CD4-positive, alpha-beta T cell (primary cell): ENCODE data around the gene RNF20. TPM values are rescaled to one million over a fixed set of nuclear protein-coding genes. Genes with fewer than 3 reads are reported as not detected.

Source experiments
- ATAC-seq: fragments of 200-7000 bp; cut with Tn5 transposase; one replicate; pipeline ENCODE4 v1.10.0; 2022; ENCODE audit warnings: mild to moderate bottlenecking; ENCODE audit not compliant: poor library complexity
- CTCF ChIA-PET: fragments of 350-600 bp; sonication (Branson Sonifier 250); formaldehyde crosslinking; loops from one replicate; lab custom pipeline; 2021; ENCODE audit warnings: antibody characterized with exemption, inconsistent platforms; lab: Charles Lee
- POLR2A ChIA-PET: fragments of 350-600 bp; sonication (Branson Sonifier 250); formaldehyde crosslinking; loops from one replicate; lab custom pipeline; 2021; ENCODE audit warnings: antibody characterized with exemption, inconsistent platforms; lab: Charles Lee
- DNase-seq, 14 experiments: peaks; one replicate each; pipeline ENCODE4 v3.0.0-alpha.2; 2013 to 2020; ENCODE audit warnings: mixed read lengths in 2 of 14
- H3K27ac ChIP-seq, 2 donors: one replicate each; pipeline versions ENCODE4 v1.5.1 to v1.7.0; 2013; ENCODE audit warnings: low read length in 2 of 2, low read depth in 1 of 2, mild to moderate bottlenecking in 1 of 2
- H3K27me3 ChIP-seq, 2 experiments: 1 replicate in 1 of 2; 2 replicates in 1 of 2; pipeline versions ENCODE4 v1.6.1 to v1.7.0; 2013; ENCODE audit warnings: low read length in 2 of 2, control low read depth in 1 of 2, mild to moderate bottlenecking in 1 of 2, moderate library complexity in 1 of 2; ENCODE audit not compliant: insufficient read depth in 2 of 2, control insufficient read depth in 1 of 2
- H3K36me3 ChIP-seq: one replicate; pipeline ENCODE4 v1.6.1; 2013; ENCODE audit warnings: low read length, control low read depth; ENCODE audit not compliant: insufficient read depth
- H3K4me1 ChIP-seq: one replicate; pipeline ENCODE4 v1.6.1; 2013; ENCODE audit warnings: low read length, control low read depth; ENCODE audit not compliant: insufficient read depth
- H3K4me3 ChIP-seq: one replicate; pipeline ENCODE4 v1.5.1; 2013; ENCODE audit warnings: mild to moderate bottlenecking, low read length, moderate library complexity
- H3K9me3 ChIP-seq, 2 experiments: 1 replicate in 1 of 2; 2 replicates in 1 of 2; pipeline versions ENCODE4 v1.6.1 to v1.7.0; 2013; ENCODE audit warnings: low read length in 2 of 2, mild to moderate bottlenecking in 2 of 2, control low read depth in 1 of 2, moderate library complexity in 1 of 2; ENCODE audit not compliant: control insufficient read depth in 1 of 2, insufficient read depth in 1 of 2
- H3K27ac Mint-ChIP-seq: one replicate; pipeline ENCODE4 v1.8.0; 2020; ENCODE audit warnings: mixed read lengths
- H3K27me3 Mint-ChIP-seq: one replicate; pipeline ENCODE4 v1.8.0; 2021; ENCODE audit warnings: mixed read lengths
- H3K36me3 Mint-ChIP-seq: one replicate; pipeline ENCODE4 v1.8.0; 2021; ENCODE audit warnings: low read depth, mixed read lengths
- H3K4me1 Mint-ChIP-seq: one replicate; pipeline ENCODE4 v1.8.0; 2021; ENCODE audit warnings: low read depth, mixed read lengths
- H3K4me3 Mint-ChIP-seq: one replicate; pipeline ENCODE4 v1.8.0; 2020; ENCODE audit warnings: mild to moderate bottlenecking, mixed read lengths
- H3K9me3 Mint-ChIP-seq: one replicate; pipeline ENCODE4 v1.8.0; 2020; ENCODE audit warnings: mixed read lengths
- CTCF ChIP-seq: fragments of 200-600 bp; IDR thresholded peaks from one replicate; pipeline ENCODE4 v1.8.0; 2022; ENCODE audit warnings: antibody characterized with exemption, mild to moderate bottlenecking
- intact Hi-C, 2 experiments: fragments of 100-400 bp; cut with DNase I in 1 of 2; cut with micrococcal nuclease in 1 of 2; formaldehyde crosslinking; loops; one replicate each; pipeline versions ENCODE4 v1.15.1 to v1.9.0; 2023 to 2025; cut with DNase I, micrococcal nuclease
- total RNA-seq, 174 experiments: library from RNA in 2 of 174; stranded (reverse) in 2 of 174; gene quantifications; one replicate each; pipeline ENCODE4 v1.2.3 and lab custom pipeline; 2021 to 2026

RNF20 gene
- total RNA-seq, 2 experiments from 2014 or later, result 26.9 to 27.6 TPM

GRCh38 chr9:101594796-101595195 lies 61.1 kb downstream of the RNF20 start, which contains the start of gene PPP3R2:
Gene PPP3R2, minus strand, starts transcription at chr9:101594969. Its CDS starts 48 bp downstream, at chr9:101594921.
- no peak within 1 kb of the TSS for H3K27ac Mint-ChIP-seq
- POLR2A ChIA-PET, result no interaction called here

GRCh38 chr9:101601904-101602765 lies 68.5 kb downstream of the RNF20 start:
- Mint-ChIP-seq H3K9me3 (no peaks in the 10 kb centered on the region), H3K27me3 (peaks cover 18% of the 10 kb centered on the region), H3K36me3 (no peaks in the 10 kb centered on the region), H3K4me1 (peaks cover 5% of the 10 kb centered on the region), H3K4me3 (peak overlapping the region; percentile 27), H3K27ac (no peak overlapping the region)
- no peaks in the 10 kb centered on the region for H3K9me3 ChIP-seq
- intact Hi-C loops, result no loop called here
- no peak overlapping the region for H3K27ac ChIP-seq
- POLR2A ChIA-PET, result interaction anchor here (1.0 kb wide), 1 partner anchor 30 kb away, joined by 4 read pairs; no protein-coding TSS in a partner anchor
- CTCF ChIA-PET, result no interaction called here
- no peaks in the 10 kb centered on the region for H3K36me3 ChIP-seq
- peak in 4 of 14 experiments; percentile 19 to 56 (median 42) for DNase-seq
- TF ChIP-seq CTCF, result peak; percentile 75
- peak; percentile 41 for ATAC-seq
- H3K27me3 ChIP-seq, result peaks cover 0 to 4% of the 10 kb centered on the region in 2 experiments
- H3K4me3 ChIP-seq, result no peak overlapping the region
- H3K4me1 ChIP-seq, result peaks cover 3% of the 10 kb centered on the region

More at GRCh38 chr9:101594796-101595195, 61.1 kb downstream of the RNF20 start, which contains the start of gene PPP3R2:
- H3K4me1 Mint-ChIP-seq, result no peaks in the 10 kb centered on the region
- DNase-seq (no peak), ATAC-seq (no peak)
- no peak within 1 kb of the TSS for H3K4me3 ChIP-seq
- H3K27me3 Mint-ChIP-seq, result no peaks in the 10 kb centered on the region
- CTCF ChIA-PET, result no interaction called here
- no peaks in the 10 kb centered on the region for H3K9me3 Mint-ChIP-seq
- H3K36me3 ChIP-seq, result no peaks in the 10 kb centered on the region
- no peaks in the 10 kb centered on the region for H3K4me1 ChIP-seq
- no peak within 1 kb of the TSS for H3K27ac ChIP-seq
- no peaks in the 10 kb centered on the region for H3K9me3 ChIP-seq
- H3K4me3 Mint-ChIP-seq, result no peak within 1 kb of the TSS
- TF ChIP-seq CTCF, result no peak
- intact Hi-C loops, result no loop called here
- no peaks in the 10 kb centered on the region for H3K36me3 Mint-ChIP-seq
- H3K27me3 ChIP-seq, result no peaks in the 10 kb centered on the region

- Mint-ChIP-seq H3K9me3 (no peaks in the 10 kb centered on the region), H3K4me1 (peaks cover 5% of the 10 kb centered on the region), H3K27me3 (peaks cover 18% of the 10 kb centered on the region), H3K27ac (no peak overlapping the region), H3K36me3 (no peaks in the 10 kb centered on the region), H3K4me3 (no peak overlapping the region)
- H3K4me3 ChIP-seq, result no peak overlapping the region
- DNase-seq (no peak), ATAC-seq (no peak)
- intact Hi-C loops, result no loop called here
- no peak for TF ChIP-seq CTCF
- no peak overlapping the region for H3K27ac ChIP-seq
- ChIA-PET CTCF (no interaction called here), POLR2A (no interaction called here)
- peaks cover 2 to 4% of the 10 kb centered on the region in 2 experiments for H3K27me3 ChIP-seq
- H3K36me3 ChIP-seq, result no peaks in the 10 kb centered on the region
- H3K9me3 ChIP-seq, result no peaks in the 10 kb centered on the region
- H3K4me1 ChIP-seq, result peaks cover 3% of the 10 kb centered on the region
These were observed 70.6 kb downstream of the RNF20 start for GRCh38 chr9:101604296-101604695.
